Stimulated activated CD8-positive, alpha-beta memory T cell treated with anti-CD3 and anti-CD28 coated beads, Interleukin-4, amount 100 ng/mL, for 24 hours (primary cell): ENCODE measurements around the gene LIX1L.
A peak's percentile ranks its signal among the peaks of the same experiment; 100 is the strongest.
"Not testable (repeated sequence)": the region's sequence is repeated elsewhere in the genome, so short reads cannot be mapped to it uniquely, and the experiment has no call there.

Experiments
- DNase-seq: peaks from one replicate; pipeline ENCODE4 v3.0.0-alpha.2; 2020; ENCODE audit warnings: low read depth

The LIX1L gene

GRCh38 chr1:145936247-145936646, 21.6 kb downstream of the LIX1L start:
- no peak for DNase-seq

- no peak for DNase-seq
These were observed 22.1 kb downstream of the LIX1L start for GRCh38 chr1:145935708-145936107.

GRCh38 chr1:145932522-145933009, 25.3 kb downstream of the LIX1L start:
- DNase-seq = not testable (repeated sequence)

- no peak for DNase-seq
These were observed 29.7 kb downstream of the LIX1L start for GRCh38 chr1:145927916-145928643.

- peak; percentile 84 for DNase-seq
These were observed 30.5 kb downstream of the LIX1L start, which contains the start of gene RBM8A for GRCh38 chr1:145927063-145927886. RBM8A (minus strand) TSS chr1:145927484; CDS start chr1:145927426, 58 bp downstream.

- peak; percentile 25 for DNase-seq
These were observed 31.1 kb downstream of the LIX1L start for GRCh38 chr1:145926686-145927062.

GRCh38 chr1:145922266-145922665, 35.6 kb downstream of the LIX1L start:
- no peak for DNase-seq

- DNase-seq = not testable (repeated sequence)
These were observed 37.5 kb downstream of the LIX1L start for GRCh38 chr1:145920297-145920696.

GRCh38 chr1:145918992-145919939, 38.6 kb downstream of the LIX1L start:
- DNase-seq = no peak

- DNase-seq = peak; percentile 89
These were observed 39.4 kb downstream of the LIX1L start, which contains the start of gene PEX11B for GRCh38 chr1:145918144-145918991. PEX11B (minus strand) TSS chr1:145918717; CDS start chr1:145918688, 29 bp downstream.

GRCh38 chr1:145917595-145917994, 40.2 kb downstream of the LIX1L start:
- no peak for DNase-seq

GRCh38 chr1:145916745-145917144, 41.1 kb downstream of the LIX1L start:
- no peak for DNase-seq

GRCh38 chr1:145912128-145912641, 45.6 kb downstream of the LIX1L start:
- no peak for DNase-seq

GRCh38 chr1:145908653-145909052, 49.2 kb downstream of the LIX1L start:
- no peak for DNase-seq

- DNase-seq = no peak
These were observed 50.7 kb downstream of the LIX1L start for GRCh38 chr1:145906954-145907753.

GRCh38 chr1:145901312-145902021, 56.4 kb downstream of the LIX1L start:
- no peak for DNase-seq

GRCh38 chr1:145898756-145899155, 59.1 kb downstream of the LIX1L start:
- no peak for DNase-seq

- DNase-seq = no peak
These were observed 59.8 kb downstream of the LIX1L start for GRCh38 chr1:145897969-145898368.

- DNase-seq = no peak
These were observed 62.3 kb downstream of the LIX1L start for GRCh38 chr1:145895471-145895870.
